ENCODE results near the gene CYB561D2. TPM values are rescaled to one million over a fixed set of nuclear protein-coding genes. Genes with fewer than 3 reads are reported as not detected.
A peak's percentile ranks its signal among the peaks of the same experiment; 100 is the strongest.

The CYB561D2 gene
- total RNA-seq, 4 donors from 2014 or later = 23.6 to 66.0 (median 43.6) TPM

DNA sequence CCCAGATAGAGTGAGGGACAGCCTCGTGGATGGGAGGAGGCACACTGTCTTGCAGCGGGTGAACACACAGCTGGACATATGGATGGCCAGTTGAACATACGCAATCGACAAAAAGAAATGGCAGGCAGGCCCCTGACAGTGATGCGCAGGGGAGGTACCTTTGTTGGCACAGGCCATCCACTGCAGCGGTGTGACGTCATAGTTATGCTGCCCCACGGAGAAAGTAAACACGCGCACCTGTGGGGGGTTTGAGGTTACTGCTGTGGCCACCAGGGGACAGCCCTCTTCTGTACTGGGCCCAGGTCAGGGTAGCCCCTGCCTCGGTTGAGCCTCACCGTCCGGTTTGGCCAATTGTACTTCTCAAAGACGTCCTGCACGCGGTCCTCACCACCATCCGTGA lies 28.1 kb downstream of the CYB561D2 start:
- H3K9me3 ChIP-seq = no peaks in the 10 kb centered on the region
- no peak overlapping the region for H3K27ac ChIP-seq
- WGBS, 2 donors = 91 to 95% methylated on average over 10 to 17 of the region's 17 CpGs
- intact Hi-C loops (cut with DNase I) = no loop called here
- TF ChIP-seq, protein P1, sequence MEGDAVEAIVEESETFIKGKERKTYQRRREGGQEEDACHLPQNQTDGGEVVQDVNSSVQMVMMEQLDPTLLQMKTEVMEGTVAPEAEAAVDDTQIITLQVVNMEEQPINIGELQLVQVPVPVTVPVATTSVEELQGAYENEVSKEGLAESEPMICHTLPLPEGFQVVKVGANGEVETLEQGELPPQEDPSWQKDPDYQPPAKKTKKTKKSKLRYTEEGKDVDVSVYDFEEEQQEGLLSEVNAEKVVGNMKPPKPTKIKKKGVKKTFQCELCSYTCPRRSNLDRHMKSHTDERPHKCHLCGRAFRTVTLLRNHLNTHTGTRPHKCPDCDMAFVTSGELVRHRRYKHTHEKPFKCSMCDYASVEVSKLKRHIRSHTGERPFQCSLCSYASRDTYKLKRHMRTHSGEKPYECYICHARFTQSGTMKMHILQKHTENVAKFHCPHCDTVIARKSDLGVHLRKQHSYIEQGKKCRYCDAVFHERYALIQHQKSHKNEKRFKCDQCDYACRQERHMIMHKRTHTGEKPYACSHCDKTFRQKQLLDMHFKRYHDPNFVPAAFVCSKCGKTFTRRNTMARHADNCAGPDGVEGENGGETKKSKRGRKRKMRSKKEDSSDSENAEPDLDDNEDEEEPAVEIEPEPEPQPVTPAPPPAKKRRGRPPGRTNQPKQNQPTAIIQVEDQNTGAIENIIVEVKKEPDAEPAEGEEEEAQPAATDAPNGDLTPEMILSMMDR (IDR thresholded peaks at IDR 0.05) = no peak
- TF ChIP-seq POLR2A (IDR thresholded peaks at IDR 0.05) = no peak
- H3K4me3 ChIP-seq (replicated peaks in 1 of 3) = no peak overlapping the region
- H3K4me1 ChIP-seq = no peaks in the 10 kb centered on the region
- no peaks in the 10 kb centered on the region for H3K27me3 ChIP-seq
- DNase-seq = no peak
- no peaks in the 10 kb centered on the region for H3K36me3 ChIP-seq

DNA sequence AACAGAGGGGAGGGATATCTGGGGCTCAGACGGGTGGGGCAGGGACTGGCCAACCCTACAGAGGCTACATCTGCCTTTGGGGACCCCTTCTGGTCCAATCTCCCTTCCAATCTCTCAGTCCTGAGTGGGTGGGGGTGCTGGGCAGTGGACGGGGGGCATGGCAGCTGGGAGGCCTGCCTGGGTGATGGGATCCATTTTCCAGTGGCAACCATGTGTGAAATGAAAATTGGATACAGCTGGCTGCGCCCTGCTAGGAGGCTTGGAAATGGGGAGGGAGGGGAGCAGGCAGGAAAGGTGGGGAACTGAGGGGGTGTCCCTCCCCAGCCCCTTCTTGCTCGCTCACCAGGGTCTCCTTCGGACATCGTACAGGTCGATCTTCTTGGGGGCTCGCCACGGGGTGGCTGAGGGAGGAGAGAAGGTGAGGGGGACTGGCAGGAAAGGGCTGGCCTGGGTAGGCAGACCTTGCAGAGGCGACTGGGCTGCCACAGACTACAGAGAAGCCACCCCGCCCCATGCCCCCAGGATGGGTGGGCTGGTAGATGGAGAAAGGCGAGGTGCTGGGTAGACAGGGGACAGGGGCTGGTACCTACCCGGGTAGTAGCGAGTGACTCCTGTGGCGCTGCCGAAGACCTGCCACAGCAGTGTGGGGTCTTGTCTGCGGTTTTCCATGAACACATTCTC lies 29.9 kb downstream of the CYB561D2 start:
- no peaks in the 10 kb centered on the region for H3K27me3 ChIP-seq
- H3K4me3 ChIP-seq (replicated peaks in 1 of 3) = no peak overlapping the region
- H3K4me1 ChIP-seq = no peaks in the 10 kb centered on the region
- no peaks in the 10 kb centered on the region for H3K36me3 ChIP-seq
- no peak for DNase-seq
- TF ChIP-seq, protein P1 (IDR thresholded peaks at IDR 0.05) = no peak
- no peak for TF ChIP-seq POLR2A (IDR thresholded peaks at IDR 0.05)
- no peak overlapping the region for H3K27ac ChIP-seq
- no peaks in the 10 kb centered on the region for H3K9me3 ChIP-seq
- 80 to 86% methylated on average over 14 to 17 of the region's 17 CpGs for WGBS, 2 donors
- intact Hi-C loops (cut with DNase I) = no loop called here

DNA sequence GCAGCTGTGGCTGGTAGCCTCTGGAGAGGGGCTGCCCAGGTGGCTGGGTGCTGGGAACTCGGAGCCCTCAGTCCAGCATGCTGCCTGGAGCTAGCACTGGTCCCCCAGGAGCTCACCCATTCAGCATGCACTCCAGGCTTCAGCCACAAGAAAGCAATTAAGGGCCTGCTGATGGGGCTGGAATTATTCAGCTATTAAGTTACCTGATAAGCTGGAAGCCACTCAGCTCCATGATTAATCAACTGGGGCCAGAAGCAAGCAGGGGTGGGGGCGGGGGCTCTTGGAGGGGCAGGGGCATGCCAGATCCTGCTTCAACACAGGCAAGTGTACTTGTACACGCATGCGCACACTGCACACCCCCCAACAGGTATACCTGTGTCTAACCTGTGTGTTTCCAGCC lies 30.7 kb downstream of the CYB561D2 start:
- H3K9me3 ChIP-seq = no peaks in the 10 kb centered on the region
- H3K27me3 ChIP-seq = no peaks in the 10 kb centered on the region
- peak; percentile 31 to 34 for DNase-seq
- H3K36me3 ChIP-seq = no peaks in the 10 kb centered on the region
- no peak overlapping the region for H3K27ac ChIP-seq
- no peak for TF ChIP-seq POLR2A (IDR thresholded peaks at IDR 0.05)
- TF ChIP-seq, protein P1 (IDR thresholded peaks at IDR 0.05) = no peak
- intact Hi-C loops (cut with DNase I) = no loop called here
- H3K4me3 ChIP-seq (replicated peaks in 1 of 3) = no peak overlapping the region
- WGBS, 2 donors = 58 to 70% methylated on average over 2 to 4 of the region's 4 CpGs
- H3K4me1 ChIP-seq = no peaks in the 10 kb centered on the region

DNA sequence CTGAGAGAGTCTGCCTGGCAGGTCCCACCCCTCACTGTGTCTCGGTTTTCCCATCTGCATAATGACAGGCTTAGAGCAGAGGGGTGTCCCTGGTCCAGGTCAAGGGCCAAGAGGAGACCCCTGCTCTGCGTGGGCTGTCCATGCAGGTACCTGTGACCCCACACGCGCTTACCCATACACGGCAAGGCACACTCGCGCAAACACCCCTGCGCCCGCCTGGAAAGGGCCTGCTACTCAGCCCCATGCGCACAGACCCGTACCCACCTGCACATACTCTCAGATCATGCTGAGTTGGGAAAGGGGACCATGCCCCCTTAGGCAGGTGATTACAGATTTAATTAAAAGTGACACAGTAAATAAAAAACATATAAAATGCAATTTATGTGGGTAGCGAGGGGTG lies 32.1 kb downstream of the CYB561D2 start:
- no peak for TF ChIP-seq POLR2A (IDR thresholded peaks at IDR 0.05)
- TF ChIP-seq, protein P1 (IDR thresholded peaks at IDR 0.05) = no peak
- intact Hi-C loops (cut with DNase I) = no loop called here
- 89 to 91% methylated on average over 11 to 12 of the region's 12 CpGs for WGBS, 2 donors

DNA sequence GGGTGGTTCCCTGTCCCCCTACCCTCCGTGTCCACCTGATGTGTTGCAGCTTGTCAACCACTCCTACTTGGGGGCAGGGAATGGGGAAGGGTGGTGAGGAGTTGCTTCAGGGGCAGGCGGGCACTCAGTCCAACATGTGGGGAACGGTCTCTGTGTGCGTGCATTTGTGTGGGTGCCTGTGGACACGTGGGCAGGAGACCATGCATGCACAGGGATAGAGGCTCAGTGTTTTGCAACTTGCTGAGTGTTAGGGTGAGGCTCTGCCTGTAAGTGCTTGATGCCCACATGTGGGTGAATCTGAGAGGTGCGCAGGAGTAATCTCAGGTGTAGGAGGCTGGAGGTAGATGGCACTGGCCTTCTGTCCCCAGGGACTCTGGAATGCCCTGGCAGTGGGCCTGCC lies 33.1 kb downstream of the CYB561D2 start:
- Histone ChIP-seq H3K36me3 (no peaks in the 10 kb centered on the region), H3K27me3 (no peaks in the 10 kb centered on the region), H3K9me3 (no peaks in the 10 kb centered on the region), H3K4me3 (replicated peaks in 1 of 3) (no peak overlapping the region), H3K27ac (no peak overlapping the region), H3K4me1 (no peaks in the 10 kb centered on the region)
- intact Hi-C loops (cut with DNase I) = no loop called here
- WGBS, 2 donors = 86 to 95% methylated on average over 6 of the region's 6 CpGs
- no peak for DNase-seq
- TF ChIP-seq POLR2A (IDR thresholded peaks at IDR 0.05) = no peak
- TF ChIP-seq, protein P1 (IDR thresholded peaks at IDR 0.05) = no peak

More for the DNA sequence above, 32.1 kb downstream of the CYB561D2 start:
- no peak for DNase-seq
- no peak overlapping the region for H3K4me3 ChIP-seq (replicated peaks in 1 of 3)
- H3K4me1 ChIP-seq = no peaks in the 10 kb centered on the region
- H3K9me3 ChIP-seq = no peaks in the 10 kb centered on the region
- H3K27ac ChIP-seq = no peak overlapping the region
- H3K36me3 ChIP-seq = no peaks in the 10 kb centered on the region
- no peaks in the 10 kb centered on the region for H3K27me3 ChIP-seq

All from thyroid gland (tissue), 4 donors.